SKM-1 (cell line): Measurements from ENCODE around the gene SCAPER.
"Not testable (repeated sequence)": the region's sequence is repeated elsewhere in the genome, so short reads cannot be mapped to it uniquely, and the experiment has no call there.

Source experiments
- DNase-seq: peaks from one replicate; lab custom pipeline; 2025; ENCODE audit not compliant: unreplicated experiment; lab: John Stamatoyannopoulos, UW

Gene SCAPER

GRCh38 chr15:76905855-76906254 is 715 bp upstream of the SCAPER start:
- no peak for DNase-seq

DNA sequence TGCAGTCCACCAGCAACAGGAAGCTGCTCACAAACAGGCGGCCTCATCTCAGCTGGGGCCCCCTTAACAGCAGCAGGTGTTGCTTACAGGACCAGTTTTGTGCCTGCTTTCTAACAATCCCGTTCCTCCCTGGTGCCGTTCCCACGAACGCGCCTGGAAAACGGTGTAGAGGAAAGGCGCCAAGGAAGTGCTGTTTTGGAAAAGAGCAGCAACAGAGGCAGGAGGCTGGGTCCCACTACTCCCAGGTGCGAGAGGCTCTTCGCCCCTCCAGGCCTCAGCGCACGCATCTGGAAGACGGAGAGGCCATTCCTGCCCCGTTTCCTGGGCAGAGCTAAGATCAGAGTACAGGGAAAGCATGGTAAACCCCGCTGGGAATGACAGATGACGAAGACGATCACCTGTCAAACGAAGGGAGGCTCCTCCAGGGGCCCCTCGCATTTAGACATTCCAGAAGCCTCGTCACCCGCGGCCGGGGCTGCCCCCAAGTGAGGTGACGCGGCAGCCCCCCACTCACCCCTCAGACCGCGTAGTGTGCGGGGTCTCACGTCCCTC is 603 bp downstream of the SCAPER start:
- no peak for DNase-seq

DNA sequence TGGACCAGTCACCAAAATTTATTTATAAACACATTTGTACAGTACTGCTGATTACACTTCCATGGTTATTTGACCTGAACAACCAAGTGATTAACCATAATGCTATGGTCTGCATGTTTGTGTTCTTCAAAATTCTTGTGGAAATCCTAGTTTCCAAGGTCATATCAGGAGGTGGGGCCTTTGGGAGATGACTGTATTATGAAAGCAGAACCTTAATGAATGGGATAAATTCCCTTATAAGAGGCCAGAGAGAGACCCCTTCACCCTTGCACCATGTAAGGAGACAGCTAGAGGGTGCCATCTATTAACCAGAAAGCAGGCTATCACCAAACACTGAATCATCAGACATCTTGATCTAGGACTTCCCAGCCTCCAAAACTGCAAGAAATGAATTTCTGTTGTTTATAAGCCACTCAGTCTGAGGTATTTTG is 1.9 kb downstream of the SCAPER start:
- no peak for DNase-seq

- no peak for DNase-seq
These were observed 3.2 kb downstream of the SCAPER start for GRCh38 chr15:76901965-76902364.

- DNase-seq, result not testable (repeated sequence)
These were observed 5.2 kb downstream of the SCAPER start for GRCh38 chr15:76899931-76900310.

GRCh38 chr15:76899176-76899930 is 5.8 kb downstream of the SCAPER start:
- not testable (repeated sequence) for DNase-seq

- DNase-seq, result no peak
These were observed 7.0 kb downstream of the SCAPER start for GRCh38 chr15:76898102-76898501.

- DNase-seq, result no peak
These were observed 11.0 kb downstream of the SCAPER start for GRCh38 chr15:76894174-76894573.

GRCh38 chr15:76892836-76893235 is 12.3 kb downstream of the SCAPER start:
- not testable (repeated sequence) for DNase-seq

GRCh38 chr15:76887280-76888141 is 17.6 kb downstream of the SCAPER start:
- DNase-seq, result not testable (repeated sequence)

- no peak for DNase-seq
These were observed 19.9 kb downstream of the SCAPER start for GRCh38 chr15:76885212-76885611.

- DNase-seq, result no peak
These were observed 29.2 kb downstream of the SCAPER start for GRCh38 chr15:76875911-76876310.

DNA sequence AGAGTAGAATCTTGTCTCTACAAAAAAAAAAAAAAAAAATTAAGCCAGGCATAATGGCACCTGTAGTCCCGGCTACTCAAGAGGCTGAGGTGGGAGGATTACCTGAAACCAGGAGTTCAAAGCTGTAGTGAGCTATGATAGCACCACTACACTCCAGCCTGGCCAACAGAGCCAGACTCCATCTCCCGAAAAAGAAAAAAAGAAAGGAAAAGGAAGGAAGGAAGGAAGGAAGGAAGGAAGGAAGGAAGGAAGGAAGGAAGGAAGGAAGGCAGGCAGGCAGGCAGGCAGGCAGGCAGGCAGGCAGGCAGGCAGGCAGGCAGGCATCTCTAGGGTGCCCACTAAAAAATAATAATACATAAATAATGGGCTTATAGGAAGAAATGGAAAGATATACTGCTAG is 32.1 kb downstream of the SCAPER start:
- not testable (repeated sequence) for DNase-seq

- no peak for DNase-seq
These were observed 33.2 kb downstream of the SCAPER start for GRCh38 chr15:76871930-76872329.

GRCh38 chr15:76868740-76869139 is 36.4 kb downstream of the SCAPER start:
- no peak for DNase-seq

- DNase-seq, result no peak
These were observed 38.3 kb downstream of the SCAPER start for GRCh38 chr15:76866716-76867321.

- no peak for DNase-seq
These were observed 39.1 kb downstream of the SCAPER start for GRCh38 chr15:76866008-76866407.

DNA sequence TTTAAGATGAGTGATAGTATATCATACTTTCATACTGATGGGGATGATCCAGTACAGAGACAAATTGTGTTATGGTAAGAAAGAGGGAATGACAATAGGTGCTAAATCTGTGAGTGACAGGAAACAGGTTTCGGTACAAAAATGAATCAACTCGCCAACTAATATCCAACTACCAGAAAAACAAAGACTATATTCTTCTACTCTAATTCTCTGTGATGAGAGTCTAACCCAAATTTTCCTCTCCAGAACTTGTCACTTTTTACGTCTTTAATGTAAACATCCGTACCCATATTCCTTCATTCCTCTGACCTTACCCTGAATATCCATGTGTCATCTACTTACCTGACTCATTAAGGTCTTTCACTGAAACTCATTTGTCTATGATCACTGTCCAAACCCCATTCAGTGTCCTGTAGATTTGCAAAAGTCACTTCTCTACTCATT is 39.6 kb downstream of the SCAPER start:
- DNase-seq, result no peak

DNA sequence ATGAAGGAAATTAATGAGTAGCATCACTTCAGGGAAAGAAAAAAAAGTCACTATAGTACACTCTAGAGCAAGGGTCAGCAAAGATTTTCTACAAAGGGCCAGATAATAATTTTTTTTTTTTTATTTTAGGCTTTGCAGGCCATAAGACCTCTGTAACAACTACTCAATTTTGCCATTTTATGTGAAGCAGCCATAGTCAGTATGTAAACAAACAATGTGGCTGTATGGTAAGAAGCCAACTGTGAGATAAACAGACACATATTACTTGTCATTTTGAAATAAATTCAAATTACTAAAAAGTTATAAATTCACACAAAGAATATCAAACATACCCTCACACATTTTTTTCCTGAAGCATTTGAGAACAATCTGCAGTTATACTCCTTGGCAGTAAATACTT is 40.6 kb downstream of the SCAPER start:
- DNase-seq, result no peak

- DNase-seq, result no peak
These were observed 41.4 kb downstream of the SCAPER start for GRCh38 chr15:76863693-76864092.

- DNase-seq, result no peak
These were observed 42.0 kb downstream of the SCAPER start for GRCh38 chr15:76863123-76863522.
